ENCODE data around the gene WASF3.
"Not testable (repeated sequence)": the region's sequence is repeated elsewhere in the genome, so short reads cannot be mapped to it uniquely, and the experiment has no call there.

Gene WASF3

GRCh38 chr13:26618726-26619125 lies 61.2 kb downstream of the WASF3 start:
- in situ Hi-C loops (cut with MboI; ENCODE audit: low pct_unique_long_range_greater_than_20kb, low sequenced_read_pairs): no loop called here
- peak; percentile 61 for DNase-seq

GRCh38 chr13:26619358-26619757 lies 61.9 kb downstream of the WASF3 start:
- in situ Hi-C loops (cut with MboI; ENCODE audit: low pct_unique_long_range_greater_than_20kb, low sequenced_read_pairs): no loop called here
- DNase-seq: no peak

GRCh38 chr13:26621731-26622401 lies 64.4 kb downstream of the WASF3 start:
- in situ Hi-C loops (cut with MboI; ENCODE audit: low pct_unique_long_range_greater_than_20kb, low sequenced_read_pairs): no loop called here

GRCh38 chr13:26623125-26623524 lies 65.6 kb downstream of the WASF3 start:
- in situ Hi-C loops (cut with MboI; ENCODE audit: low pct_unique_long_range_greater_than_20kb, low sequenced_read_pairs): no loop called here
- DNase-seq: no peak

More at GRCh38 chr13:26621731-26622401, 64.4 kb downstream of the WASF3 start:
- no peak for DNase-seq

- DNase-seq: no peak
- in situ Hi-C loops (cut with MboI; ENCODE audit: low pct_unique_long_range_greater_than_20kb, low sequenced_read_pairs): no loop called here
These were observed 67.1 kb downstream of the WASF3 start for GRCh38 chr13:26624572-26624971.

GRCh38 chr13:26626271-26626670 lies 68.8 kb downstream of the WASF3 start:
- DNase-seq: no peak
- in situ Hi-C loops (cut with MboI; ENCODE audit: low pct_unique_long_range_greater_than_20kb, low sequenced_read_pairs): no loop called here

GRCh38 chr13:26628706-26629105 lies 71.2 kb downstream of the WASF3 start:
- in situ Hi-C loops (cut with MboI; ENCODE audit: low pct_unique_long_range_greater_than_20kb, low sequenced_read_pairs): no loop called here
- DNase-seq: no peak

GRCh38 chr13:26629260-26629825 lies 71.9 kb downstream of the WASF3 start:
- in situ Hi-C loops (cut with MboI; ENCODE audit: low pct_unique_long_range_greater_than_20kb, low sequenced_read_pairs): no loop called here
- DNase-seq: no peak

- DNase-seq; in situ Hi-C loops (cut with MboI; ENCODE audit: low pct_unique_long_range_greater_than_20kb, low sequenced_read_pairs): not testable (repeated sequence)
These were observed 78.2 kb downstream of the WASF3 start for GRCh38 chr13:26635634-26636033.

- in situ Hi-C loops (cut with MboI; ENCODE audit: low pct_unique_long_range_greater_than_20kb, low sequenced_read_pairs); DNase-seq: not testable (repeated sequence)
These were observed 78.6 kb downstream of the WASF3 start for GRCh38 chr13:26636073-26636472.

GRCh38 chr13:26646603-26647002 lies 89.1 kb downstream of the WASF3 start:
- DNase-seq: no peak
- in situ Hi-C loops (cut with MboI; ENCODE audit: low pct_unique_long_range_greater_than_20kb, low sequenced_read_pairs): no loop called here

GRCh38 chr13:26651234-26651633 lies 93.8 kb downstream of the WASF3 start:
- no peak for DNase-seq
- in situ Hi-C loops (cut with MboI; ENCODE audit: low pct_unique_long_range_greater_than_20kb, low sequenced_read_pairs): no loop called here

GRCh38 chr13:26653310-26653709 lies 95.8 kb downstream of the WASF3 start:
- DNase-seq: no peak
- in situ Hi-C loops (cut with MboI; ENCODE audit: low pct_unique_long_range_greater_than_20kb, low sequenced_read_pairs): no loop called here

- DNase-seq: no peak
- in situ Hi-C loops (cut with MboI; ENCODE audit: low pct_unique_long_range_greater_than_20kb, low sequenced_read_pairs): no loop called here
These were observed 96.4 kb downstream of the WASF3 start for GRCh38 chr13:26653842-26654241.

GRCh38 chr13:26656919-26657318 lies 99.4 kb downstream of the WASF3 start:
- no peak for DNase-seq
- in situ Hi-C loops (cut with MboI; ENCODE audit: low pct_unique_long_range_greater_than_20kb, low sequenced_read_pairs): no loop called here

GRCh38 chr13:26658448-26659385 lies 101.2 kb downstream of the WASF3 start:
- peak; percentile 11 for DNase-seq
- in situ Hi-C loops (cut with MboI; ENCODE audit: low pct_unique_long_range_greater_than_20kb, low sequenced_read_pairs): no loop called here

GRCh38 chr13:26660185-26660584 lies 102.7 kb downstream of the WASF3 start:
- no peak for DNase-seq
- in situ Hi-C loops (cut with MboI; ENCODE audit: low pct_unique_long_range_greater_than_20kb, low sequenced_read_pairs): no loop called here

- DNase-seq: peak; percentile 26
- in situ Hi-C loops (cut with MboI; ENCODE audit: low pct_unique_long_range_greater_than_20kb, low sequenced_read_pairs): no loop called here
These were observed 103.3 kb downstream of the WASF3 start for GRCh38 chr13:26660766-26661165.

GRCh38 chr13:26663791-26664190 lies 106.3 kb downstream of the WASF3 start:
- in situ Hi-C loops (cut with MboI; ENCODE audit: low pct_unique_long_range_greater_than_20kb, low sequenced_read_pairs): no loop called here
- no peak for DNase-seq

GRCh38 chr13:26664286-26664685 lies 106.8 kb downstream of the WASF3 start:
- DNase-seq: no peak
- in situ Hi-C loops (cut with MboI; ENCODE audit: low pct_unique_long_range_greater_than_20kb, low sequenced_read_pairs): no loop called here
